Suppressor macrophage treated with lipopolysaccharide for 4 hours (primary cell): ENCODE data around the gene F10.
A peak's percentile ranks its signal among the peaks of the same experiment; 100 is the strongest.

Experiments
- DNase-seq: peaks from one replicate; pipeline ENCODE4 v3.0.0-alpha.2; 2020

The F10 gene

DNA sequence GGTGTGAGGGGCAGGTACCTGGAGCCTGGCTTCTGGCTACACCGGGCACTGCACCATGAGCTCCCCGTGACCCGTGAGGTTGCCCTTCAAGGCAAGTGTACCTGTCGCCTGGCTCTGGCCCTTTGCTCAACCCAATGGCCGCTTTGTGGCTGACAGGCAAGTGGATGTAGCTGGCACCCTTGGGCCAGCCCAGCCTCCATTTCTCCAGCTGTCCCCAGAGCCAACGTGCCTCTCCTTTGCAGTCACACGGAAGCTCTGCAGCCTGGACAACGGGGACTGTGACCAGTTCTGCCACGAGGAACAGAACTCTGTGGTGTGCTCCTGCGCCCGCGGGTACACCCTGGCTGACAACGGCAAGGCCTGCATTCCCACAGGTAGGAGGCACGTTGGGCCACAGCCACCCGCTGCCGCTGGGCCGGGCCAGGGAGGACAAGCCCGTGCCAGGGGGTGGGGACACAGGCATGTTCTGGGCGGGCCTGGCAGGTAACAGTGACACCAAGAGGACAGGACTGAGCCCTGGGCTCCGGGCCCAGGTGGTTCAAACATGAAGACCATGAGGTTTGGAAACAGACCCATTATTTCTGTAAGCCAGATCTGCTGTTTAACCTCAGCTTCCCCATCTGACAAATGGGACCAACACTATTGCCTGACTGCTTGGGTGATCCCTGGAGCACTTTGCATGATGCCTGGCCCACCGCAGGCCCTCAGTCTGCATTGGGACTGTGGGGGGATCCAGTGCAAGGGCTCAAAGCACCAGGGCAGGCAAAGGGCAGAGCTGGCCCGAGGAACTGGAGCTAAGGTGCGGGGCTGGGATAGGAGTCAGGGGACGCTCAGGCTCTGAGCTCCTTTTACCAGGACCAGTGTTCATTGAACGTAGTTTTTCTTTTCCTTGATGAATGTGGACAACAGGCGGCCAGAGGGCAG, 18.3 kb downstream of the F10 start:
- no peak for DNase-seq

DNA sequence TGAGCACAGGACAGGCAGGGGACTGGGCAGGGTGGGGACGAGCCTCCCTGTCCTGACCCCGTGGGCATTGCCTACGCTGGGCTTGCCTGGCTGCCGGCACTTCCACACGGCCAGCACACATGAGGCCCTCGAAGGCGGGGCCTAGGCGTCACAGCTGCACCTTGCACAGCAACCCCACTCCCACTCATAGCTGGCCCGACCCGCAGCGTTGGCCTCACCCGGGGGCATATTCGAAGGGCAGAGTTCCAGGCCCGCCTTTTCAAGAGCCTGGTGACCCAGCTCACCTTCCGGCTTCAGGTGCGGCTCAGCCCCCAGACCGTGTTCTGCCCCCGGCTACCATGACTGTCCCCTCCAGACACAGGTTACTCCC, 19.0 kb downstream of the F10 start:
- no peak for DNase-seq

DNA sequence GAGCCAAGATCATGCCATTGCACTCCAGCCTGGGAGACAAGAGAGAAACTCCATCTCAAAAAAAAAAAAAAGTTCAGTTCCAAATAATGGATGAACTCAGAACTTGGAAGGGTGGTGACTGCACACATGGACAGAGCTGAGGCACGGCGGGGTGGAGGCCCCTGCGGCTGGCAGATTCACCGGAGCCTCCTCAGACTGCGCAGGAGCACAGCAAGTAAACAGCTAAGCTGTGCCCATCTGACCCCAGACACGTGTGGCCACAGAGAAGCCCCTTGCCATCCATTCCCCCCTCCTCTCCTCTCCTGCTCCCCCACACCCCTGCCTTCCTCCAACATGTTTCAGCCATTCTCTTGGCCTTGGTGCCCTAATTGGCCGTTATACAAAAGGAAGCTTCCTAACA, 20.3 kb downstream of the F10 start:
- no peak for DNase-seq

DNA sequence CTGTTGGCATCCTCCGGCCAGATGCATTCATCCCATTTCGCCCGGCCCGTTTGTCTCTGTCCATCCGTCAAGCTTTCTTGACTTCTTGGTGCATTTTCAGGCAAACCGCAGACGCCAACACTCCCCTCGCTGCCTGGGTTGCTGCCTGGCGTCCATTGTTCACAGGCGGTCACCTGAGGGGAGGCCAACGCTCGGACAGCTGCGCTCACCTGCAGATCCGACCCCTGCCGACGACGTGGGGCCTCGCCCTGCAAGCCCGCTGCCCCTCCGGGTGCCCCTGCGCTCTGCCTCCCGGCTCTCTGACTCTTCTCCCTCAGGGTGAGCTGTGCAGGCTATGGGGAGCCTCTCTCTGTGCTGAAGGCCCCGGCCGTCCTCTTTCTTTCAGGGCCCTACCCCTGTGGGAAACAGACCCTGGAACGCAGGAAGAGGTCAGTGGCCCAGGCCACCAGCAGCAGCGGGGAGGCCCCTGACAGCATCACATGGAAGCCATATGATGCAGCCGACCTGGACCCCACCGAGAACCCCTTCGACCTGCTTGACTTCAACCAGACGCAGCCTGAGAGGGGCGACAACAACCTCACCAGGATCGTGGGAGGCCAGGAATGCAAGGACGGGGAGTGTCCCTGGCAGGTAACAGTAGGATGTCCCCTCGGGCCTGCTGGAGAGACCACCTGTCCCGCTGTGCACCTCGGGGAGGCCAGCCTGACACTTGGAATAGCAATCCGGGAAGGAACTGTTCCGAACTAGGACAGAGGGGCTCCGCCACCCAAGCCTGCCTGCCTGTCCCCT, 21.1 kb downstream of the F10 start:
- no peak for DNase-seq

DNA sequence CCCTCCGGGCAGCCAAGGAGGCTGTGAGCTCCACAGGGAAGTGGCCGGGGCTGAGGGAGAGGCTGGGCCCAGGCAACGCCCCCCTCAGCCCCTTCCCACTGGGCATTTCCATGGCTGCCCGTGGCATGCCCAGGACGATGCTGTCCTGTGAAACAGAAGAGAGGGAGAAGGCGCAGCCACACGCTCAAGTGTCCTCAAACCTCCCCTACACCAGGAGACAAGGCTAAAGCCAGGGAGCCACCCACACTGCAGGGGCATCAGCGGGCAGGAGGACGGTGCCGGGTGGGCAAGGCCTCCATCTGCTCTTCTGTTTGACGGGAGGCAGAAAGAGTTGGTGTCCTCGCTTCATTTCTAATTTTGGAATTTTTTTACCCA, 21.6 kb downstream of the F10 start:
- no peak for DNase-seq

DNA sequence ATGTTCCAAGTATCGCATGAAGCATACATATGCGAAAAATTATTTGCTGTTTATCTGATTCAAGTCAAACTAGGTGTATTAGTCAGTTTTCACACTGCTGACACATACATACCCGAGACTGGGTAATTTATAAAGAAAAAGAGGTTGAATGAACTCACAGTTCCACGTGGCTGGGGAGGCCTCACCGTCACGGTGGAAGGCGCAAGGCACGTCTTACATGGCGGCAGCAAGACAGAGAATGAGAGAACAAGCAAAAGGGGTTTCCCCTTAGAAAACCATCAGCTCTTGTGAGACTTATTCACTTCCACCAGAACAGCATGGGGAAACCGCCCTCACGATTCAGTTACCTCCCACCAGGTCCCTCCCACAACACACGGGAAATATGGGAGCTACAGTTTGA, 22.9 kb downstream of the F10 start:
- no peak for DNase-seq

DNA sequence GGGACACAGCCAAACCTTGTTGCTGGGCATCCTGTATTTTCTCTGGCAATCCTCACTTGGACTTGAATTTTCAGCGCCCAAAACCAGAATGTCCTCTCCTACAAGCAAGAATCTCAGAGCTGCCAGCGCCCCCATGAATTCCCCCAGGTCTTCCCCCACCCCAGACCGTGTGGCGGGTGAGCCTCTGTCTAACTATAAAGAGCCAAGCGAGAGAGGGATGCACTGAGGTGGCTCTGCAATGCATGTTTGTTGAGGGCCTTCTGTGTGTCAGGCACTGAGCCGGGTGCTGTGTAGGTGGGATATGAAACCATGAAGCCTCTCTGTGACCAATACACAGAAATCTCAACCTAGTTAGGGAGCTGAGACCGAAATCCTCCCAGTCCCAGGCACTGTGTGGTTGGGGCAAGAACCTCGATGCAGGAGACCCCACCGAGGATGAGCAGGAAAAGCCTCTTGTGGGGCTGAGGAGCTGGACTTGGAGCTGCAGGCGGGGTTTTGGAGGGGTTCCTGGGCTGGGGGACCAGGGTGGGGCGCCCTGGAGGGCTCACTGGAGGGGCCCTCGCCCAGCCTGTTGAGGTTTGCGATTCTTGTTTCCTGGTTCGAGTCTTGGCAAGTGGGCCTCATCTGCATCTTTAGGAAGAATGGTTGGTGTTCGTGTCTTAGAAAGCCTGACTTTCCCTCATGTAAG, 23.5 kb downstream of the F10 start:
- no peak for DNase-seq

DNA sequence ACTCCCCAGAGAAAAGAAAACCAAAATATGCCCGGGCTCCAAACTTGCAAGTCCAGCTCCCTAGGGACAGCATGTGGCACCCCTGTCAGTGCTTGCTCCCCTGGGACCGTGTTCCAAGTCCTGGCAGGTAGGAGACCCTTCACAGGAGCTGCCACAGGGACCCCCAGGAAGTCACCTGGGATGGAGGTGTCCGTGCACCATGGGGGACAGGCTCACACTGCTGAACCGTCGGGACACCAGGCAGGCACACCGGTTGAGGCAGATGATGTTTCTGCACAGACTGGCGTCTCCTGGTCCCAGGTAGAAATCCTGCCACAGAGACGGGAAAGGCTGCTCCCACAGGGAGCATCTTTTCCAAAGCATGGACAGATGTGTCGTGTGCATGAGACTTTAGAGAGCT, 24.2 kb downstream of the F10 start:
- no peak for DNase-seq

DNA sequence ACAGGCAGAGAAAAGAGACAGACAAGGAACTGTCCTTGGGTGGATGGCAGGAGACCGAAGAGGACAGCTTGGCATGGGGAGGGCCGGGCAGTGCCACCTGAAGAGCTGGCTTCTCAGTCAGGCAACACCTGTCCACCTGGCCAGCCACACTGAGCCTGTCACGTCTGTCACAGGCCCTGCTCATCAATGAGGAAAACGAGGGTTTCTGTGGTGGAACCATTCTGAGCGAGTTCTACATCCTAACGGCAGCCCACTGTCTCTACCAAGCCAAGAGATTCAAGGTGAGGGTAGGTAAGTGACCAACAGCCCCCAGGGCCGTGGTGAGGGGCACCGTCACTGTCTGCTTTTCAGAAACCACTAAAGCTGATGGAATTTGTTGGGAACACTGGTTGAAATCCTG, 24.6 kb downstream of the F10 start:
- no peak for DNase-seq

DNA sequence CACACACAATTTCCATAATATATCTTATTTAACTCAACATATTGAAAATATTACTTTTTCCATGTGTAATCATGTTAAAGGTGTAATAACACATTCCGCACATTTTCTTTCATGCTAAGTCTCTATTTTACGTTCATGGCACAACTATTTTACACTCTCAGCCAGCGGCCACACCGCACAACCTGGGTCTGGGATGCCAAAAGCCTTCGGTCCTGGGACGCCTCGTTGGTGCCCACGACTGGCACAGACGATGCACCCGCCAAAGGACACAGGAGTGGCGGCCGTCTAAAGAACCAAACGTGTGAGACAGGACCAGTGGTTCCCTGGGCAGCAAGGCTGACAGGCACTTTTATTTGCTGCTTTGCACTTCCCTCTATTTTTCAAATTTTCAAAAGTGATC, 25.8 kb downstream of the F10 start:
- DNase-seq = no peak

DNA sequence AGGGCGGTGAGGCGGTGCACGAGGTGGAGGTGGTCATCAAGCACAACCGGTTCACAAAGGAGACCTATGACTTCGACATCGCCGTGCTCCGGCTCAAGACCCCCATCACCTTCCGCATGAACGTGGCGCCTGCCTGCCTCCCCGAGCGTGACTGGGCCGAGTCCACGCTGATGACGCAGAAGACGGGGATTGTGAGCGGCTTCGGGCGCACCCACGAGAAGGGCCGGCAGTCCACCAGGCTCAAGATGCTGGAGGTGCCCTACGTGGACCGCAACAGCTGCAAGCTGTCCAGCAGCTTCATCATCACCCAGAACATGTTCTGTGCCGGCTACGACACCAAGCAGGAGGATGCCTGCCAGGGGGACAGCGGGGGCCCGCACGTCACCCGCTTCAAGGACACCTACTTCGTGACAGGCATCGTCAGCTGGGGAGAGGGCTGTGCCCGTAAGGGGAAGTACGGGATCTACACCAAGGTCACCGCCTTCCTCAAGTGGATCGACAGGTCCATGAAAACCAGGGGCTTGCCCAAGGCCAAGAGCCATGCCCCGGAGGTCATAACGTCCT, 26.4 kb downstream of the F10 start:
- DNase-seq = no peak

DNA sequence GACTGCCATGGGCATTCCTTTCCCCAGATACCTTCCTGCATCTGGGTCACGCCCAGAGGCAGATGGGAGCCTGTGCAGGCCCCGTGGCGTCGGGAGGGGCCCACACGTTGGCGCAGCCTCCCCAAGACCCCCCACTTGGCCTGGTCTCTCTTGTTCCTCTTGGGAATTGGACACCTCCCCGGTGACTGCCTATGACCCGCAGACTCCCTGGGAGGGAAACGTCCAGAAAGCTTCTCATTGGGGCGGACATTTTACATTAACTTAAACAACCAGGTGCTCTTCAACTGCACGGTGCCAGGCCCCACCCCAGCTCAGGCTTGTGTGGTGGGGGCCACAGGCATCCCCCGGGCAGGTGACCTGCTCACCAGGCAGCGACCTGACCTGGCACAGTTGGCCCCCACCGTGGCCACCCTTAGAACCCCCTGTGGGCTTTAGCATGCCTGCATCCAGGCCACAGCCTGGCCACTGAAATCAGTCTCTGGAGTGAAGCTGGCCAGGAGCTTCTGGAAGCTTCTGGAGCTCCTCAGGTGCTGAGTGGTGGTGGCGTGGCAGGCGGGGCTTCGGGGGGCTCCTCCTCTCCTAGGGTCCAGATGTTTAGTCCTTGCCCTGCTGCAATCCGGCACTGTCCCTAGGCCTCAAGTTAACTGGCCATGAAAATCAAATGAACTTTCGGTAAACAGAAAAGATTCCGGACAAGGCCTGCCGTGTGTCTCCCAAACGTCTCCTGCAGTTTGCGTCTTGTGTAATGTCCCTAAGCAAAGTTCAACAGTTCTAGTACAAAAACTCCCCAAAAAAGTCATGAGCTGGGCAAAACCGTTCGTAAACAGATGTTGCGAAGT, 27.3 kb downstream of the F10 start:
- DNase-seq = no peak

DNA sequence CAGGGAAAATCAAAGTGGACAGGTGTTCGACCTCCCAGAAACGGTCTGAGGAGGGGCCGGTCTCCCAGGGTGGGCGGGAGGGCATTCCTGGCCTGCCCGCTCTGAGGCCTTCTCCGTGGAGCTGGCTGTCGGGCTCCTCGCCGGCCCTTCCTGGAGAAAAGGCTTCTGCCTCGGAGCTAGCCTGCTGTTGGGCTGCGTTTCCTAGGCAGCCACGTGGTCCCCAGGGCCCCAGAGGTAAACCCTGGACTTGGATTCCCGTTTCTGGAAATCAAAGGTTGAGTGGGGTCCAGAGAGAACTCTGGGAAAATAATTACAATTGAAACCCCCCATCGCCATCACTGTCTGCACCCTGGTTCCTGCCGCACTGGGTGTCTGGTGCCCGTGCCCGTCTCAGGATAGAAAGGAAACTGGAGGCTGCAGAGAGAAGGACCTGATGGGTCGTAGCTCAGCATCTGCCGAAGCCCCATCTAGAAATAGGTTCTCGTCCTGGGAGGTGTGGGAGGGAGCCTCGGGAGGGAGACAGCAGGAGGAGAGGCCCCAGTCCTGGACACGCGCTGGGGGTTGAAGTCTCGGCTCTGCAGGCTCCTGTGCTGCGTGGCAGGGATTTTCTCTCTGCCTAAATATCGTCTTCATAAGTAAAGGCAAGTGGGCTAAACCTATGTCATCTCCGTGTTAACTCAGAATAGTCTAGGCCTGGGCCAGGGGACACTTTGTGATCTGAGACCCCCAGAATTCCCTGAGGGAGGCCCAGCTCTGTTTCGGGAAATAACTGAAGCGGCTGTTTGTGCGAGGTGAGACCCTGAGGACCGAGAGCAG, 28.2 kb downstream of the F10 start:
- DNase-seq = no peak

DNA sequence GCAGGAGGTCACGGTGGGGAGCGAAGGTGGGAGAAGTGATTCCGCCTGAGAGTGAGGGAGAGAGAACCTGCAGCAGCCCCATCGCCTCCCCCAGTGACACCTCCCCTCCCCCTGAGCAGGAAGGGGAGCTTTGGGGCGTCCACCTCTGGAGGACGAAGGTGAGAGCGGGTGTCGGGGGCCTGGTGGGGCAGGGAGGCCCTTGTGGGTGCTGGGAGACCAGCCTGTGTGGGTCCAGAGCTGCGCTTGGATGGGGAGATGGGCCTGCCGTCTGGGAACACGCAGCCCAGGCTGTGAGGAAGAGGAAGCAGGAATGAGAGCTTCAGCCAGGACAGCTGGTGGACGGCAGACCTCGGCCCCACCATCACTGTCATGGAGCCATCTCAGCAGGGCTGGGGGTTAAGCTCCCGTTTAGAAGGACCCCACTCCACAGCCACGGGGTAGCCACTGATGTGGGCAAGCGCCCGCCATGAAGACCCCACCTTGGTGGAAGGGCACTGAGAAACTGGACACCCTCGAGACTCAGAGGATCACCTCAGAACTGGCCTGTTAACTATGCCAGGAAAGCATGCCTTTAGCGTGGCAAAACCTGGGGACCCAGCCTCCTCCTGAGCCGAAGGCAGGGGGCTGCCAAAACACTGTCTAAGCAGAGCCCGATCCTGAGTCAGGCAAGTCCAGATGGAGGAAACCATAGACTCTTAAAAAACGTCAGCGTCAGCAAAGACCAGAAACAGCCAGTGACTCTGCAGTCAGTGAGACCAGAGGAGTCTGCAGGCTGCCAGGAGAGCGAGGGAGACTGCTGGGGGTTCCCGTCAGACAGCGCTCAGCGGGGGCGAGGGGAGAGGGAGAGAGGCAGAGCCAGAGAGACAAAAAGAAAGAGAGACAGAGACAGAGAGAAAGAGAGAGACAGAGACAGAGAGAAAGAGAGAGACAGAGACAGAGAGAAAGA, 29.4 kb downstream of the F10 start:
- DNase-seq = peak; percentile 60

DNA sequence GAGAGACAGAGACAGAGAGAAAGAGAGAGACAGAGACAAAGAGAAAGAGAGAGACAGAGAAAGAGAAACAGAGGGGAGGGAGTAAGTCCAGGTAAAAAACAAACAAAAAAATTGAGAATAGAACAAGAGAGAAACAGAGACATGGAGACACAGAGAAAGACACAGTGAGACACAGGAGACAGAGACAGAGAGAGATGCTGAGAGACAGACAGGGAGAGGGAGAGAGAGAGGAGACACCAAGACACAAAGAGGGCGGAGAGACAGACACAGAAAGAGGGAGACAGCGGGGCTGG, 30.0 kb downstream of the F10 start:
- no peak for DNase-seq

DNA sequence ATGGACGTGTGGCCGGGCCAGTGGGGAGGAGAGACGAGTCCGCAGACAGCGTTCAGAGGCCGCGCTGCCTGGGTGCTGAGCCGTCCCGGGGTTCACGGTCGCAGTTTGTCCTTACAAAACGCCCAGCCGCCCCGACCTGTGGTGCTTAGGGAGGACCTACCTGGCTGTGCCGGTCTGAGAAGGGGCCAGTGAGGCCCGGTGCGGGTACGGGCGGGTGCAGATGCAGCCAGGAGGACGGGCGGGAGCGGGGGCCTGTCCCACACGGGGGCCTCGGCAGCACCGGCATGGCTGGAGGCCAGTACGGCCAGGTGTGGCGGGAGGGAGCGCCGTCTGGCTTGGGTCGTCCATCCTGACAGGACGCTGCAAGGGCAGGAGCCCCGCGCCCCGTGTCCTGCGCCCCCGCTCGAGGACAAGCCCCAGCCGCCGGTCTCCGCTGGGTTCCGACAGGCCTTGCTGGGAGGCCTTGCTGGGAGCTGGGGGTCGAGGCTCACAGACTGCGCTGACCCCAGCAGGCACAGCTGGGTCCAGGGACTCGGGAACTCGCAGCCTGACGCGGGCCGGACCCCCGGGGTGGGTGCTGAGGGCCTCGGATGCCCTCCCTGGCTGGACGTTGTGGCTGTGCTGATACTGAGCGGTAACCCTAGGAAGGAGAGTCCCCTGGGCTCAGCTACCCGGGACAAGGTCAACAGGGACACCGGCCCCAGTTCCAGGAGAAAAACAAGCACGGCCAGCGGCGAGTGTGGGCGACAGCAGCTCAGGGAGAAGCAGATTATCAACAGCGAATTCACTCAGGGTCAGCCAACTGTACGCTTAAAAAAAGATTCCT, 30.6 kb downstream of the F10 start:
- DNase-seq = peak; percentile 15

DNA sequence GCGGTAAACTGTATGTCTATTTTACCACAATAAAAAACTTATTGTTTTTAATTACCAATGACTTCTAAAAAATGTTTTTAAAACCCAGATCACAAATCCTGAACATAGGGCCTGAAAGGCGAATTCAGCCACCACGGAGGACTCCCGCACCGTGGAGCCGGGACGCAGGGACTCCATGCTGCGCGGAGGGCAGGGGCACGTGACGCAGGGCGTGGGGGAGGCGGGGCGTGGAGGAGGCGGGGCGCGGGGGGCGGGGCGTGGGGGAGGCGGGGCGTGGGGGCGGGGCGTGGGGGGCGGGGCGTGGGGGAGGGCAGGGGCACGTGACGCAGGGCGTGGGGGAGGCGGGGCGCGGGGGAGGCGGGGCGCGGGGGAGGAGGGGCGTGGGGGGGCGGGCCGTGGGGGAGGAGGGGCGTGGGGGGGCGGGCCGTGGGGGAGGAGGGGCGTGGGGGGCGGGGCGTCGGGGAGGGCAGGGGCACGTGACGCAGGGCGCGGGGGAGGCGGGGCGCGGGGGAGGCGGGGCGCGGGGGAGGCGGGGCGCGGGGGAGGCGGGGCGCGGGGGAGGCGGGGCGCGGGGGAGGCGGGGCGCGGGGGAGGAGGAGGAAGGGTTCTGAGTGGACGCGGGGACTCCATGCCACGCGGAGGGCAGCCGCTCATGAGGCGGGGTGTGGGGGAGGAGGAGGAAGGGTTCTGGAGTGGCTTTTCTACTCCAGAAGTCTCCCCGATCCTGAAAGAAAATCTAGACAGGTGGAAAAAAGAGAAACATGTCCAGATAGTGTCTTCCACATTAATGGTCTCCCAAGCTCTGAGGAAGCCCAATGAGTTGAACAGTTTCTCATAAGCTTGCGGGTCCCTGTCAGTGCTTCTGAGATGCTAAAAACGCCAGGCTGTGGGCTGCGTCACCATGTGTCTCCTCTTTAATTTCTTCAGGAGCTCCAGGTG, 31.5 kb downstream of the F10 start:
- peak; percentile 70 for DNase-seq

DNA sequence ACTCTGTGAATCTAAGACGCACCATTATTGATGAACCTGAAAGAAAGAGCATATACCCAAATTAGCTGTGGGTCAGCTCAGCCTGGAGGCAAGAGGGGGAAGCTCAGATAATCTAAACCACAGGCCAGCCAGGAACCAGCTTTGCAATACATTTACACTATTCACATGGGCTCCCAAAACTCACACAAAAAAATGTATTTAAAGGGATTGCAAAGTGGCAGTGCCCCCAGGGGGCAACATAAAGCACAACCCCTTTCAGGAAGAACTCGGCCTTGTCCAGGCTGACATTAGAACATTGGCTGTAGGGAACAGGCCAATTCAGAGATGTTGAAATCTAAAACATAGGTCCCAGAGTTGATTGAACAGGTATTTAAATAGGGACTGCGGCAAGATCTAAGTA, 32.6 kb downstream of the F10 start:
- no peak for DNase-seq
